ENCODE measurements around the gene MYH10.

The MYH10 gene

GRCh38 chr17:8668176-8668740 is 37.7 kb upstream of the MYH10 start:
- TF ChIP-seq CTCF (IDR thresholded peaks at IDR 0.05) = no peak

GRCh38 chr17:8667421-8667820 is 36.9 kb upstream of the MYH10 start:
- TF ChIP-seq CTCF (IDR thresholded peaks at IDR 0.05) = no peak

GRCh38 chr17:8665684-8666083 is 35.2 kb upstream of the MYH10 start:
- no peak for TF ChIP-seq CTCF (IDR thresholded peaks at IDR 0.05)

GRCh38 chr17:8664456-8665126 is 34.1 kb upstream of the MYH10 start:
- no peak for TF ChIP-seq CTCF (IDR thresholded peaks at IDR 0.05)

GRCh38 chr17:8662973-8663372 is 32.4 kb upstream of the MYH10 start:
- no peak for TF ChIP-seq CTCF (IDR thresholded peaks at IDR 0.05)

- no peak for TF ChIP-seq CTCF (IDR thresholded peaks at IDR 0.05)
These were observed 31.7 kb upstream of the MYH10 start for GRCh38 chr17:8662076-8662831.

GRCh38 chr17:8659758-8660410 is 29.4 kb upstream of the MYH10 start:
- TF ChIP-seq CTCF (IDR thresholded peaks at IDR 0.05) = no peak

All from LNCAP (cell line).